IMR-90 (cell line): ENCODE measurements around the gene GABRE.

Source experiments
- CEBPB ChIP-seq: IDR thresholded peaks from 2 replicates; pipeline ENCODE4 v1.6.1; 2012; ENCODE audit warnings: low read depth, low read length, improper control_type of control experiment
- CHD1 ChIP-seq: IDR thresholded peaks from 2 replicates; pipeline ENCODE4 v1.6.1; 2012; ENCODE audit warnings: low read depth, low read length, improper control_type of control experiment
- MAZ ChIP-seq: IDR thresholded peaks from 2 replicates; pipeline ENCODE4 v1.6.1; 2012; ENCODE audit warnings: low read depth, mild to moderate bottlenecking, low read length, improper control_type of control experiment, moderate library complexity, borderline replicate concordance
- MXI1 ChIP-seq: IDR thresholded peaks from 2 replicates; pipeline ENCODE4 v1.6.1; 2012; ENCODE audit warnings: low read depth, mild to moderate bottlenecking, low read length, moderate library complexity, borderline replicate concordance
- POLR2A ChIP-seq: IDR thresholded peaks from 2 replicates; pipeline ENCODE4 v1.6.1; 2012; ENCODE audit warnings: mild to moderate bottlenecking, low read depth, low read length
- RAD21 ChIP-seq: IDR thresholded peaks from 2 replicates; pipeline ENCODE4 v1.6.1; 2012; ENCODE audit warnings: low read length, improper control_type of control experiment
- RCOR1 ChIP-seq: IDR thresholded peaks from 2 replicates; pipeline ENCODE4 v1.6.1; 2012; ENCODE audit warnings: mild to moderate bottlenecking, low read length, improper control_type of control experiment; ENCODE audit not compliant: insufficient replicate concordance
- TF ChIP-seq, protein P1 (sequence below): conservative IDR thresholded peaks from 2 replicates; pipeline ENCODE4 v1.5.1; 2012; ENCODE audit warnings: mild to moderate bottlenecking, low read depth, low read length, improper control_type of control experiment
- TF ChIP-seq, protein P2 (sequence below): fragments of 150-350 bp; IDR thresholded peaks from 2 replicates; pipeline ENCODE4 v1.6.1; 2017; ENCODE audit warnings: mild to moderate bottlenecking, antibody characterized with exemption, low read length, low read depth
- TF ChIP-seq, protein P3 (sequence below): fragments of 150-350 bp; IDR thresholded peaks from 2 replicates; pipeline ENCODE4 v1.6.1; 2016; ENCODE audit warnings: low read depth, mild to moderate bottlenecking, low read length, moderate library complexity, borderline replicate concordance

DNA sequence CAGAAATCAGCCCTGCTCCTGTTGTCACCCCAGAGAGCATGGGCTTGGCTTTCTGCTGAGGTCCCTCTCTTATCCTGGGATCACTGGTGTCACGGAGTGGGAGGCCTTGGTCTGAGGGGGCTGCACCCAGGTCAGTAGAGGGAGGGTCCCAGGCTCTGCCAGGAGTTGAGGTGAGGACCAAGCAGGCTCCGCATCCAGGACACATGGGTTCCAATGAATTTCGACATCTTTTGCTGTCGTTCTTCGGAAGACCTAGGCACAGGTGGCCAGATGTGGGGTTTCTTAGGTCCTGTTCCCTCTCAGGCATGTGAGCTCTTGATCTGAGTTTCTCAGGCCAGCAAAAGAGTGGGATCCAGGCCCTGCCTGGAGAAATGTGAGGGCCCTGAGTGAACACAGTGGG, 51.8 kb downstream of the GABRE start:
- TF ChIP-seq RCOR1 (no peak), POLR2A (no peak), CEBPB (no peak), MXI1 (no peak), MAZ (no peak), RAD21 (no peak), CHD1 (no peak)
- TF ChIP-seq, protein P1, sequence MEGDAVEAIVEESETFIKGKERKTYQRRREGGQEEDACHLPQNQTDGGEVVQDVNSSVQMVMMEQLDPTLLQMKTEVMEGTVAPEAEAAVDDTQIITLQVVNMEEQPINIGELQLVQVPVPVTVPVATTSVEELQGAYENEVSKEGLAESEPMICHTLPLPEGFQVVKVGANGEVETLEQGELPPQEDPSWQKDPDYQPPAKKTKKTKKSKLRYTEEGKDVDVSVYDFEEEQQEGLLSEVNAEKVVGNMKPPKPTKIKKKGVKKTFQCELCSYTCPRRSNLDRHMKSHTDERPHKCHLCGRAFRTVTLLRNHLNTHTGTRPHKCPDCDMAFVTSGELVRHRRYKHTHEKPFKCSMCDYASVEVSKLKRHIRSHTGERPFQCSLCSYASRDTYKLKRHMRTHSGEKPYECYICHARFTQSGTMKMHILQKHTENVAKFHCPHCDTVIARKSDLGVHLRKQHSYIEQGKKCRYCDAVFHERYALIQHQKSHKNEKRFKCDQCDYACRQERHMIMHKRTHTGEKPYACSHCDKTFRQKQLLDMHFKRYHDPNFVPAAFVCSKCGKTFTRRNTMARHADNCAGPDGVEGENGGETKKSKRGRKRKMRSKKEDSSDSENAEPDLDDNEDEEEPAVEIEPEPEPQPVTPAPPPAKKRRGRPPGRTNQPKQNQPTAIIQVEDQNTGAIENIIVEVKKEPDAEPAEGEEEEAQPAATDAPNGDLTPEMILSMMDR = no peak
- TF ChIP-seq, protein P2, sequence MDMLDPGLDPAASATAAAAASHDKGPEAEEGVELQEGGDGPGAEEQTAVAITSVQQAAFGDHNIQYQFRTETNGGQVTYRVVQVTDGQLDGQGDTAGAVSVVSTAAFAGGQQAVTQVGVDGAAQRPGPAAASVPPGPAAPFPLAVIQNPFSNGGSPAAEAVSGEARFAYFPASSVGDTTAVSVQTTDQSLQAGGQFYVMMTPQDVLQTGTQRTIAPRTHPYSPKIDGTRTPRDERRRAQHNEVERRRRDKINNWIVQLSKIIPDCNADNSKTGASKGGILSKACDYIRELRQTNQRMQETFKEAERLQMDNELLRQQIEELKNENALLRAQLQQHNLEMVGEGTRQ = no peak
- TF ChIP-seq, protein P3, sequence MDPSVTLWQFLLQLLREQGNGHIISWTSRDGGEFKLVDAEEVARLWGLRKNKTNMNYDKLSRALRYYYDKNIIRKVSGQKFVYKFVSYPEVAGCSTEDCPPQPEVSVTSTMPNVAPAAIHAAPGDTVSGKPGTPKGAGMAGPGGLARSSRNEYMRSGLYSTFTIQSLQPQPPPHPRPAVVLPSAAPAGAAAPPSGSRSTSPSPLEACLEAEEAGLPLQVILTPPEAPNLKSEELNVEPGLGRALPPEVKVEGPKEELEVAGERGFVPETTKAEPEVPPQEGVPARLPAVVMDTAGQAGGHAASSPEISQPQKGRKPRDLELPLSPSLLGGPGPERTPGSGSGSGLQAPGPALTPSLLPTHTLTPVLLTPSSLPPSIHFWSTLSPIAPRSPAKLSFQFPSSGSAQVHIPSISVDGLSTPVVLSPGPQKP = no peak
